A549 (cell line): ENCODE measurements around the gene EFEMP2. TPM values are rescaled to one million over a fixed set of nuclear protein-coding genes. Genes with fewer than 3 reads are reported as not detected.
"Not testable (repeated sequence)": the region's sequence is repeated elsewhere in the genome, so short reads cannot be mapped to it uniquely, and the experiment has no call there.

Source experiments
- ATAC-seq, 2 experiments: fragments of 200-7000 bp in 1 of 2; fragments of >200 bp in 1 of 2; cut with Nextera tagmentation in 1 of 2; cut with Tn5 transposase in 1 of 2; 3 replicates each; pipeline versions ENCODE4 v1.8.0 to v1.9.1; 2018 to 2020; ENCODE audit warnings: mild to moderate bottlenecking in 1 of 2, moderate library complexity in 1 of 2
- CTCF ChIA-PET: fragments of 300-600 bp; sonication (Branson Sonifier 250); formaldehyde crosslinking; extraction: SDS; loops from one replicate; lab custom pipeline; 2021; ENCODE audit warnings: antibody characterized with exemption, inconsistent platforms; lab: Yijun Ruan, JAX
- POLR2A ChIA-PET: fragments of 350-600 bp; formaldehyde crosslinking; extraction: SDS; loops from one replicate; lab custom pipeline; 2021; ENCODE audit warnings: antibody characterized with exemption, inconsistent platforms; lab: Yijun Ruan, JAX
- DNase-seq, 2 experiments: peaks; one replicate each; pipeline versions ENCODE4 v3.0.0 to v3.0.0-alpha.2; 2011 to 2016; ENCODE audit warnings: low read depth in 1 of 2, low spot score in 1 of 2
- FAIRE-seq: peaks from 2 replicates; lab custom pipeline; 2011; peaks lifted over from hg19 to GRCh38; lab: Jason Lieb, UNC
- H3K27ac ChIP-seq, 2 experiments: fragments of >200 bp; sonication (Bioruptor Twin); formaldehyde crosslinking; 3 replicates each; pipeline ENCODE4 v1.5.1; 2016 to 2017
- H3K4me1 ChIP-seq: fragments of >200 bp; sonication (Bioruptor Twin); formaldehyde crosslinking; 3 replicates; pipeline ENCODE4 v1.6.1; 2016
- H3K4me2 ChIP-seq: fragments of >200 bp; sonication (Bioruptor Twin); formaldehyde crosslinking; 3 replicates; pipeline ENCODE4 v1.6.1; 2016
- H3K4me3 ChIP-seq: fragments of >200 bp; sonication (Bioruptor Twin); formaldehyde crosslinking; 3 replicates; pipeline ENCODE4 v1.5.1; 2016
- H3K9me3 ChIP-seq: fragments of >200 bp; sonication (Bioruptor Twin); formaldehyde crosslinking; 3 replicates; pipeline ENCODE4 v1.6.1; 2016
- BCL3 ChIP-seq: fragments of >200 bp; sonication (Bioruptor Twin); formaldehyde crosslinking; IDR thresholded peaks from 3 replicates; pipeline ENCODE4 v1.6.1; 2016
- BHLHE40 ChIP-seq: IDR thresholded peaks from 2 replicates; pipeline ENCODE4 v1.6.1; 2012; ENCODE audit warnings: low read depth, low read length, inconsistent platforms
- CBX8 ChIP-seq: fragments of 200-600 bp; sonication (generic); IDR thresholded peaks from 2 replicates; pipeline ENCODE4 v1.6.1; 2016
- CHD4 ChIP-seq: fragments of 200-600 bp; sonication (generic); IDR thresholded peaks from 2 replicates; pipeline ENCODE4 v1.6.1; 2016; ENCODE audit warnings: antibody characterized with exemption, mild to moderate bottlenecking, borderline replicate concordance
- EHF ChIP-seq: fragments of 250-450 bp; sonication (Bioruptor Pico); IDR thresholded peaks from 2 replicates; pipeline ENCODE4 v1.5.0; 2020; ENCODE audit warnings: mild to moderate bottlenecking
- HDAC2 ChIP-seq: fragments of 200-600 bp; sonication (generic); IDR thresholded peaks from 2 replicates; pipeline ENCODE4 v1.6.1; 2016
- HOXA7 ChIP-seq: fragments of 250-450 bp; sonication (Bioruptor Pico); IDR thresholded peaks from 2 replicates; pipeline ENCODE4 v1.5.0; 2020; ENCODE audit warnings: mild to moderate bottlenecking, moderate library complexity
- JUN ChIP-seq, 2 experiments: fragments of >200 bp; sonication (Bioruptor Twin); formaldehyde crosslinking; IDR thresholded peaks; 2 replicates in 1 of 2; 3 replicates in 1 of 2; pipeline ENCODE4 v1.6.1; 2016 to 2017
- MAFK ChIP-seq: fragments of 450-650 bp; IDR thresholded peaks from 2 replicates; pipeline ENCODE4 v1.6.1; 2014; ENCODE audit not compliant: partially characterized antibody
- MAZ ChIP-seq: fragments of 150-350 bp; IDR thresholded peaks from 2 replicates; pipeline ENCODE4 v1.6.1; 2014; ENCODE audit warnings: antibody characterized with exemption, low read depth, low read length, borderline replicate concordance
- NFE2L2 ChIP-seq: fragments of 150-350 bp; conservative IDR thresholded peaks from 2 replicates; pipeline ENCODE4 v1.6.1; 2014; ENCODE audit warnings: low read length
- NPAS2 ChIP-seq: fragments of 250-450 bp; sonication (Bioruptor Pico); IDR thresholded peaks from 2 replicates; pipeline ENCODE4 v1.8.0; 2022; ENCODE audit warnings: mild to moderate bottlenecking, moderate library complexity, borderline replicate concordance
- NR3C1 ChIP-seq: fragments of >200 bp; sonication (Bioruptor Twin); formaldehyde crosslinking; IDR thresholded peaks from 3 replicates; pipeline ENCODE4 v1.6.1; 2017
- POLR2A ChIP-seq: IDR thresholded peaks from 2 replicates; pipeline ENCODE4 v1.6.1; 2012; ENCODE audit warnings: mild to moderate bottlenecking, low read length
- RAD21 ChIP-seq, 2 experiments: fragments of >200 bp in 1 of 2; sonication (Bioruptor Twin) in 1 of 2; formaldehyde crosslinking in 1 of 2; IDR thresholded peaks in 1 of 2; conservative IDR thresholded peaks in 1 of 2; 2 replicates in 1 of 2; 3 replicates in 1 of 2; pipeline ENCODE4 v1.6.1; 2012 to 2018; ENCODE audit warnings: inconsistent platforms in 1 of 2
- ZC3H11A ChIP-seq: fragments of 450-650 bp; IDR thresholded peaks from 2 replicates; pipeline ENCODE4 v1.6.1; 2014; ENCODE audit warnings: antibody characterized with exemption, mild to moderate bottlenecking
- ZNF302 ChIP-seq: fragments of 250-450 bp; sonication (Bioruptor Pico); IDR thresholded peaks from 2 replicates; pipeline ENCODE4 v1.9.0; 2021; ENCODE audit warnings: inconsistent platforms, mild to moderate bottlenecking, moderate library complexity
- ZSCAN20 ChIP-seq: fragments of 250-450 bp; sonication (Bioruptor Pico); IDR thresholded peaks from 2 replicates; pipeline ENCODE4 v1.8.0; 2022; ENCODE audit warnings: mild to moderate bottlenecking, moderate library complexity
- WGBS: methylation state at CpG from one replicate; pipeline ENCODE4 v1.1.6; 2017; ENCODE audit errors: missing lambda C conversion rate; 5-methylcytosine and 5-hydroxymethylcytosine counted together
- polyA plus RNA-seq, 4 experiments: library from polyadenylated mRNA; depleted of rRNA in 3 of 4; stranded (reverse); fragments of >200 nt; fragmentation: RNase III in 1 of 4; extraction: RNeasy Plus Mini Kit Qiagen cat#74134 plus additional on column Dnase treatment in 1 of 4; gene quantifications; 2 replicates in 3 of 4; 3 replicates in 1 of 4; pipeline ENCODE4 v1.2.3, GENCODE V29; 2011 to 2017
- TF ChIP-seq, protein P1 (sequence below): IDR thresholded peaks from 2 replicates; pipeline ENCODE4 v1.6.1; 2012
- TF ChIP-seq, protein P2 (sequence below): fragments of 150-350 bp; IDR thresholded peaks from 2 replicates; pipeline ENCODE4 v1.6.1; 2014; ENCODE audit warnings: low read depth, mild to moderate bottlenecking, low read length
- TF ChIP-seq, protein P3 (sequence below): fragments of 250-450 bp; sonication (Bioruptor Pico); IDR thresholded peaks from 2 replicates; pipeline ENCODE4 v1.5.0; 2021; ENCODE audit warnings: mild to moderate bottlenecking, moderate library complexity, borderline replicate concordance

The EFEMP2 gene
- polyA plus RNA-seq, 2 of the 4 experiments (the other 2 are of a cell fraction) = 1.3 to 1.4 TPM

DNA sequence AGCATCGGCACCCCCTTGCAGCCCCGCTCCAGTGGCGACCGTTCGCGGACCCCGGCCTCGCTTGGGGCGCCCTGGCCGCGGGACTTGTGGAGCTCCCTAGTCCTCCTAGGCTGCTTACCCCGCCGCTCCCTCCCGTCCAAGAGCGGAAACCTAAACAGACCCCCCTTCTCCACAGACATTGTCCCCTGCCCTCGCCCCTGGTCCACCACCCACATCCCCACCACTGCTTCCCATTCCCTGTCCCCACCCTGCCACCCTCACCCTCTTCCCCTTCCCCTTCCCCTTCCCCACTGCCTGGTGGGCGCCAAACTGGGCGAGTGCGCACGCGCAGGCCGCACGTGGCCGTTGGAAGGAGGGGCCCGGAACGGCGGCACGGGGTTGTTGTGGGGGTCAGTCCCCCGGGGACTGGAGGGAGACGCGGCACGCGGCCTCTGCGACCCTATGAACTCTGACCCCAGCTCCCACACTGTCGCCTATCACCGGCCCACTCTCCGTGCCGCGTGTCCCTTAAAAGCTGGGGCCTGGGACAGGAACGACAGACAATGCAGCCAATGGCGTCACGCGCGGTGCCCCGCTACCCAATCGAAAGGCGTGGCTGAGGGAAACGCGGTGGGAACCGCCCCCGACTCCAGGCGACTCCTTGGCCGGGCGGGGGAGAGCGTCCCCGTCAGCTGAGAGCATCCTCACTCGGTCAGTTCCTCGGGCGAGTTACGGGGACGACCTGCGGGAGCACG lies 39.1 kb downstream of the EFEMP2 start, which contains the start of gene SNX32:
TSS of gene SNX32 (plus strand) at position 667 of the 734 bp plus-strand sequence. CDS start 103 bp downstream, outside the sequence.
- DNase-seq (no peak), ATAC-seq (peak in 1 of 2 experiments; percentile 87; a peak in 3 of 6 replicates), FAIRE-seq (no peak)
- TF ChIP-seq ZNF302 (no peak), BCL3 (no peak), NFE2L2 (no peak), EHF (no peak), MAZ (no peak), HDAC2 (no peak), NPAS2 (no peak), BHLHE40 (no peak)
- TF ChIP-seq, protein P1, sequence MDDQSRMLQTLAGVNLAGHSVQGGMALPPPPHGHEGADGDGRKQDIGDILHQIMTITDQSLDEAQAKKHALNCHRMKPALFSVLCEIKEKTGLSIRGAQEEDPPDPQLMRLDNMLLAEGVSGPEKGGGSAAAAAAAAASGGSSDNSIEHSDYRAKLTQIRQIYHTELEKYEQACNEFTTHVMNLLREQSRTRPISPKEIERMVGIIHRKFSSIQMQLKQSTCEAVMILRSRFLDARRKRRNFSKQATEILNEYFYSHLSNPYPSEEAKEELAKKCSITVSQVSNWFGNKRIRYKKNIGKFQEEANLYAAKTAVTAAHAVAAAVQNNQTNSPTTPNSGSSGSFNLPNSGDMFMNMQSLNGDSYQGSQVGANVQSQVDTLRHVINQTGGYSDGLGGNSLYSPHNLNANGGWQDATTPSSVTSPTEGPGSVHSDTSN = no peak
- TF ChIP-seq, protein P2, sequence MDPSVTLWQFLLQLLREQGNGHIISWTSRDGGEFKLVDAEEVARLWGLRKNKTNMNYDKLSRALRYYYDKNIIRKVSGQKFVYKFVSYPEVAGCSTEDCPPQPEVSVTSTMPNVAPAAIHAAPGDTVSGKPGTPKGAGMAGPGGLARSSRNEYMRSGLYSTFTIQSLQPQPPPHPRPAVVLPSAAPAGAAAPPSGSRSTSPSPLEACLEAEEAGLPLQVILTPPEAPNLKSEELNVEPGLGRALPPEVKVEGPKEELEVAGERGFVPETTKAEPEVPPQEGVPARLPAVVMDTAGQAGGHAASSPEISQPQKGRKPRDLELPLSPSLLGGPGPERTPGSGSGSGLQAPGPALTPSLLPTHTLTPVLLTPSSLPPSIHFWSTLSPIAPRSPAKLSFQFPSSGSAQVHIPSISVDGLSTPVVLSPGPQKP = no peak
- 62% methylated on average over 42 of the region's 63 CpGs for WGBS
- ChIA-PET POLR2A (no interaction called here), CTCF (interaction anchor here (0.9 to 3.5 kb wide), 5 partner anchors 14 to 128 kb away, joined by 3 to 18 read pairs (median 3); partner anchors contain the start of gene KAT5)
- no peak within 1 kb of the TSS for H3K4me3 ChIP-seq
- H3K4me2 ChIP-seq = no peak within 1 kb of the TSS
- 0 out of 3 replicates have a peak, but pooled peaks cover 2% of the 10 kb centered on the region for H3K9me3 ChIP-seq
- no peaks in the 10 kb centered on the region for H3K4me1 ChIP-seq
- H3K27ac ChIP-seq = no peak within 1 kb of the TSS

GRCh38 chr11:65832231-65832630 lies 40.4 kb downstream of the EFEMP2 start:
- H3K27ac ChIP-seq, POLR2A ChIA-PET, ATAC-seq, DNase-seq, H3K4me1 ChIP-seq, H3K4me3 ChIP-seq, FAIRE-seq, H3K4me2 ChIP-seq, H3K9me3 ChIP-seq: not testable (repeated sequence)
- CTCF ChIA-PET = interaction anchor here (0.9 to 3.5 kb wide), 5 partner anchors 13 to 127 kb away, joined by 3 to 18 read pairs (median 3); partner anchors contain the start of gene KAT5

DNA sequence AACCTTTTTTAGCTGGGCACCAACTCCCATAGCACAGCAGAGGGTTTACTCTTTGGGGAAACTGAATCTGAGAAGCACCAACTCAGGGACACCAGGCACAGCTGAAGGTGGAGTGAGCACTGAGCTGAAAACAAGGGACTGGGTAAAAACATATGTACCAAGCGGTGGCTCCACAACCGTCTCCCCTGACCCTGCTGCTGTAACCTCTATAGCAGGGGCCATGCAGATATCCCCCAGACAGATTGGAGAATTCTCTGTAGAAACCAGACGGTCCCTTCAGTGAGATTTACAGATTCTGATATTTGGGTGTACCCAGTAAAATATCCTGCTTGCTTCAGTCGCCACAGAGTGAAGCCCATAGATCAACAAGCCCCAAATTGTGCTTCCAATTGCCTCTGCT lies 43.1 kb downstream of the EFEMP2 start:
- ATAC-seq = 0 out of 6 replicates have a peak, but pooled peaks of 1 of the 2 experiments have one; percentile 17
- CTCF ChIA-PET = interaction anchor here (0.6 to 3.9 kb wide), 9 partner anchors 9 to 123 kb away, joined by 3 to 25 read pairs (median 3); partner anchors contain the start of gene KAT5
- H3K4me2 ChIP-seq = no peak overlapping the region
- H3K4me1 ChIP-seq = no peaks in the 10 kb centered on the region
- TF ChIP-seq ZNF302 (no peak), RAD21 (conservative IDR thresholded peaks at IDR 0.05 in 1 of 2, IDR thresholded peaks at IDR 0.05 in 1 of 2) (no peak), ZSCAN20 (CRISPR knock-in tag) (no peak), CBX8 (no peak), ZC3H11A (no peak), POLR2A (no peak), JUN (IDR thresholded peaks at IDR 0.05) (no peak), EHF (no peak), CHD4 (no peak), HOXA7 (no peak), BCL3 (no peak), NR3C1 (no peak), BHLHE40 (no peak), MAFK (no peak)
- TF ChIP-seq, protein P3, sequence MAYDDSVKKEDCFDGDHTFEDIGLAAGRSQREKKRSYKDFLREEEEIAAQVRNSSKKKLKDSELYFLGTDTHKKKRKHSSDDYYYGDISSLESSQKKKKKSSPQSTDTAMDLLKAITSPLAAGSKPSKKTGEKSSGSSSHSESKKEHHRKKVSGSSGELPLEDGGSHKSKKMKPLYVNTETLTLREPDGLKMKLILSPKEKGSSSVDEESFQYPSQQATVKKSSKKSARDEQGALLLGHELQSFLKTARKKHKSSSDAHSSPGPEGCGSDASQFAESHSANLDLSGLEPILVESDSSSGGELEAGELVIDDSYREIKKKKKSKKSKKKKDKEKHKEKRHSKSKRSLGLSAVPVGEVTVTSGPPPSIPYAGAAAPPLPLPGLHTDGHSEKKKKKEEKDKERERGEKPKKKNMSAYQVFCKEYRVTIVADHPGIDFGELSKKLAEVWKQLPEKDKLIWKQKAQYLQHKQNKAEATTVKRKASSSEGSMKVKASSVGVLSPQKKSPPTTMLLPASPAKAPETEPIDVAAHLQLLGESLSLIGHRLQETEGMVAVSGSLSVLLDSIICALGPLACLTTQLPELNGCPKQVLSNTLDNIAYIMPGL (CRISPR knock-in tag) = no peak
- TF ChIP-seq, protein P1 = no peak
- DNase-seq = no peak
- H3K27ac ChIP-seq = no peak overlapping the region
- no peak for FAIRE-seq
- H3K9me3 ChIP-seq = no peaks in the 10 kb centered on the region
- no peak overlapping the region for H3K4me3 ChIP-seq
- 31% methylated on average over 4 of the region's 4 CpGs for WGBS
- POLR2A ChIA-PET = interaction anchor here (0.8 kb wide), 1 partner anchor 118 kb away, joined by 3 read pairs; no protein-coding TSS in a partner anchor
